GM12891 (cell line): ENCODE results near the gene TBC1D22A.

ENCODE experiments used
- POLR2A ChIP-seq: IDR thresholded peaks from 2 replicates; pipeline ENCODE4 v1.6.1; 2011; ENCODE audit warnings: low read depth, low read length, control low read depth
- TAF1 ChIP-seq: IDR thresholded peaks from 2 replicates; pipeline ENCODE4 v1.6.1; 2011; ENCODE audit warnings: low read depth, low read length, control low read depth

DNA sequence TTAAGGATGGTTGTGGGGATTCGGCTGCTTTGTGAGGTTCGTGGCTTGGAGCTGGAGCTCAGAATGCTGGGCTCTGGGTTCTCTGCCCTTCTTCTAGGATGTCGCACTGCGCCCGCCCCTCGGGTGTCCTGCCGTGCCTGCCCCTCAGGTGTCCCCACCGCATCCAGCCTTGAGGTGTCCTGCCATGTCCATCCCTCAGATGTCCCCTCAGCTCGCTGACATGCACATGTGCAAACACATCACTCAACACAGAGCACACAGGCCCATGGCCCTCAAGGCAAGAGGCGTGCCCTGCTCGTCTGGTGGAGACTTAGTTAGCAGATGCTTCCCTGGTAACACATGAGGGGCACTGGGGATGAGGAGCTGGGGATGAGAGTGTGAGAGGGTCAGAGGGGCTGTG is 359.3 kb downstream of the TBC1D22A start:
- TF ChIP-seq POLR2A (no peak), TAF1 (no peak)
